Activated naive CD8-positive, alpha-beta T cell (primary cell): ENCODE data around the gene BCL2.
A peak's percentile ranks its signal among the peaks of the same experiment; 100 is the strongest.

Experiments used
- H3K27ac Mint-ChIP-seq: one replicate; pipeline ENCODE4 v1.8.0; 2021; ENCODE audit warnings: mixed read lengths
- H3K27me3 Mint-ChIP-seq: one replicate; pipeline ENCODE4 v1.8.0; 2021; ENCODE audit warnings: mixed read lengths
- H3K36me3 Mint-ChIP-seq: one replicate; pipeline ENCODE4 v1.8.0; 2021; ENCODE audit warnings: mixed read lengths
- H3K4me1 Mint-ChIP-seq: one replicate; pipeline ENCODE4 v1.8.0; 2021; ENCODE audit warnings: low read depth, mixed read lengths
- H3K4me3 Mint-ChIP-seq: one replicate; pipeline ENCODE4 v1.8.0; 2021; ENCODE audit warnings: mild to moderate bottlenecking, mixed read lengths
- H3K9me3 Mint-ChIP-seq: one replicate; pipeline ENCODE4 v1.8.0; 2021; ENCODE audit warnings: low read depth, mixed read lengths

The BCL2 gene

GRCh38 chr18:63111671-63112402 is 207.7 kb downstream of the BCL2 start:
- Mint-ChIP-seq H3K4me1 (peaks cover 17% of the 10 kb centered on the region), H3K4me3 (no peak overlapping the region), H3K27me3 (no peaks in the 10 kb centered on the region), H3K27ac (no peak overlapping the region), H3K9me3 (peaks cover 7% of the 10 kb centered on the region), H3K36me3 (peaks cover 9% of the 10 kb centered on the region)

GRCh38 chr18:63109802-63110201 is 209.8 kb downstream of the BCL2 start:
- no peaks in the 10 kb centered on the region for H3K27me3 Mint-ChIP-seq
- H3K4me1 Mint-ChIP-seq, result peaks cover 20% of the 10 kb centered on the region
- H3K4me3 Mint-ChIP-seq, result no peak overlapping the region
- peaks cover 9% of the 10 kb centered on the region for H3K36me3 Mint-ChIP-seq
- H3K9me3 Mint-ChIP-seq, result peaks cover 7% of the 10 kb centered on the region
- H3K27ac Mint-ChIP-seq, result no peak overlapping the region

- peaks cover 7% of the 10 kb centered on the region for H3K9me3 Mint-ChIP-seq
- H3K27ac Mint-ChIP-seq, result no peak overlapping the region
- no peak overlapping the region for H3K4me3 Mint-ChIP-seq
- no peaks in the 10 kb centered on the region for H3K27me3 Mint-ChIP-seq
- peaks cover 9% of the 10 kb centered on the region for H3K36me3 Mint-ChIP-seq
- peaks cover 16% of the 10 kb centered on the region for H3K4me1 Mint-ChIP-seq
These were observed 210.5 kb downstream of the BCL2 start for GRCh38 chr18:63109022-63109421.

GRCh38 chr18:63107931-63108330 is 211.6 kb downstream of the BCL2 start:
- Mint-ChIP-seq H3K36me3 (peaks cover 12% of the 10 kb centered on the region), H3K4me1 (peaks cover 14% of the 10 kb centered on the region), H3K27me3 (peaks cover 3% of the 10 kb centered on the region), H3K9me3 (peaks cover 7% of the 10 kb centered on the region), H3K4me3 (no peak overlapping the region), H3K27ac (no peak overlapping the region)

- peaks cover 15% of the 10 kb centered on the region for H3K4me1 Mint-ChIP-seq
- no peak overlapping the region for H3K4me3 Mint-ChIP-seq
- H3K27me3 Mint-ChIP-seq, result peaks cover 3% of the 10 kb centered on the region
- H3K27ac Mint-ChIP-seq, result no peak overlapping the region
- H3K36me3 Mint-ChIP-seq, result peaks cover 6% of the 10 kb centered on the region
- peaks cover under 1% of the 10 kb centered on the region for H3K9me3 Mint-ChIP-seq
These were observed 212.3 kb downstream of the BCL2 start for GRCh38 chr18:63107171-63107845.

GRCh38 chr18:63106727-63107126 is 212.8 kb downstream of the BCL2 start:
- Mint-ChIP-seq H3K36me3 (peaks cover 6% of the 10 kb centered on the region), H3K27me3 (peaks cover 3% of the 10 kb centered on the region), H3K4me1 (peaks cover 16% of the 10 kb centered on the region), H3K27ac (no peak overlapping the region), H3K9me3 (no peaks in the 10 kb centered on the region), H3K4me3 (peak overlapping the region; percentile 51)

GRCh38 chr18:63105636-63106316 is 213.8 kb downstream of the BCL2 start:
- no peak overlapping the region for H3K27ac Mint-ChIP-seq

GRCh38 chr18:63104868-63105267 is 214.7 kb downstream of the BCL2 start:
- H3K4me3 Mint-ChIP-seq, result no peak overlapping the region
- H3K27me3 Mint-ChIP-seq, result peaks cover 3% of the 10 kb centered on the region
- H3K4me1 Mint-ChIP-seq, result peaks cover 27% of the 10 kb centered on the region
- no peaks in the 10 kb centered on the region for H3K9me3 Mint-ChIP-seq
- H3K27ac Mint-ChIP-seq, result no peak overlapping the region
- peaks cover 4% of the 10 kb centered on the region for H3K36me3 Mint-ChIP-seq

More at GRCh38 chr18:63105636-63106316, 213.8 kb downstream of the BCL2 start:
- Mint-ChIP-seq H3K4me1 (peaks cover 19% of the 10 kb centered on the region), H3K36me3 (peaks cover 3% of the 10 kb centered on the region), H3K4me3 (no peak overlapping the region), H3K27me3 (peaks cover 3% of the 10 kb centered on the region), H3K9me3 (no peaks in the 10 kb centered on the region)

GRCh38 chr18:63102941-63103744 is 216.4 kb downstream of the BCL2 start:
- H3K36me3 Mint-ChIP-seq, result peaks cover 4% of the 10 kb centered on the region
- H3K27me3 Mint-ChIP-seq, result peaks cover 3% of the 10 kb centered on the region
- no peak overlapping the region for H3K4me3 Mint-ChIP-seq
- H3K4me1 Mint-ChIP-seq, result peaks cover 44% of the 10 kb centered on the region
- H3K27ac Mint-ChIP-seq, result no peak overlapping the region
- no peaks in the 10 kb centered on the region for H3K9me3 Mint-ChIP-seq

- Mint-ChIP-seq H3K27me3 (peaks cover 3% of the 10 kb centered on the region), H3K4me1 (peaks cover 50% of the 10 kb centered on the region), H3K27ac (no peak overlapping the region)
These were observed 218.9 kb downstream of the BCL2 start for GRCh38 chr18:63100630-63101055.

GRCh38 chr18:63099848-63100629 is 219.5 kb downstream of the BCL2 start:
- H3K27ac Mint-ChIP-seq, result no peak overlapping the region
- peaks cover 4% of the 10 kb centered on the region for H3K36me3 Mint-ChIP-seq
- H3K4me1 Mint-ChIP-seq, result peaks cover 50% of the 10 kb centered on the region
- H3K9me3 Mint-ChIP-seq, result no peaks in the 10 kb centered on the region
- H3K27me3 Mint-ChIP-seq, result peaks cover 3% of the 10 kb centered on the region
- H3K4me3 Mint-ChIP-seq, result no peak overlapping the region

More at GRCh38 chr18:63100630-63101055, 218.9 kb downstream of the BCL2 start:
- no peak overlapping the region for H3K4me3 Mint-ChIP-seq
- H3K36me3 Mint-ChIP-seq, result peaks cover 4% of the 10 kb centered on the region
- H3K9me3 Mint-ChIP-seq, result no peaks in the 10 kb centered on the region

- Mint-ChIP-seq H3K27ac (peak overlapping the region; percentile 83), H3K36me3 (peaks cover 4% of the 10 kb centered on the region), H3K4me3 (peak overlapping the region; percentile 58), H3K9me3 (no peaks in the 10 kb centered on the region), H3K4me1 (peaks cover 50% of the 10 kb centered on the region), H3K27me3 (peaks cover 3% of the 10 kb centered on the region)
These were observed 220.3 kb downstream of the BCL2 start for GRCh38 chr18:63099091-63099840.
